Measurements from ENCODE around the gene KLHL35.
A peak's percentile ranks its signal among the peaks of the same experiment; 100 is the strongest.

Gene KLHL35

DNA sequence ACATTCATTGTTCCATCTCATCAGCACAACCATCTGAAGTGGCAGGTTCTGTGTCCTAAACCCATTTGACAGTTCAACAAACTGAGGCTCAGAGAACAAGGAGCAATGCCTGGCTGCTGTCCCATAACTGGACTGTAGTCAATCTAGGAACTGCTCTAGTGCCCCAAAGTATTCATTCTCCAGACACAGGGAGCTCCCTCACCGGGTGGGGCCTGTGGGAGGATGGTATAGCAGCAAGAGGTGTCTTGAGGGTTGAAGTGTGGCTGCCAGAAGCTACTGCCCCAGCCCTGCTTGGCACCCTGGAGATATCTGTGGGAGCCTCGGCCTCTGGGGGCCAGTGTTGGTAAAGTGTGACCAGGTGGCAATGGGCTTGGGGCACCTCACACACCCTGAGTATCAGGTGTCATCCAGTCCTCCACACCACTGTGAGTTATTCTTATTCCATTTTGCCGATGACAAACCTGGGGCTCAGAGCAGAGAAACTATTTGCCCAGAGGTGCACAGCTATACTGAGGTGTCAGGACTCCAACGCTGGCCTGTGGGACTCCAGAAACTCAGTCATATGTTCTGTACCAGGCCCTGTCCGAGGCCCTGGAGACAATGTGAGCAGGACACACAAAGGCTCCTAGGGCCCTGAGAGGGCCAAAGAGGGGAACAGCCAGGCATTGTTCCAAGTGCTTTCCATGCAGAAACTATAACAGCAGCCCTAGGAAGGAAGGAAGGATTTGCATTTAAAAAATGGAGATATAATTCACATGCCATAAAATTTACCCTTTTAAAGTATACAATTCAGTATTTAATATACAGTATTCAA lies 46.0 kb upstream of the KLHL35 start:
- no peak for DNase-seq (ENCODE audit: low spot score)
- TF ChIP-seq, protein P1, sequence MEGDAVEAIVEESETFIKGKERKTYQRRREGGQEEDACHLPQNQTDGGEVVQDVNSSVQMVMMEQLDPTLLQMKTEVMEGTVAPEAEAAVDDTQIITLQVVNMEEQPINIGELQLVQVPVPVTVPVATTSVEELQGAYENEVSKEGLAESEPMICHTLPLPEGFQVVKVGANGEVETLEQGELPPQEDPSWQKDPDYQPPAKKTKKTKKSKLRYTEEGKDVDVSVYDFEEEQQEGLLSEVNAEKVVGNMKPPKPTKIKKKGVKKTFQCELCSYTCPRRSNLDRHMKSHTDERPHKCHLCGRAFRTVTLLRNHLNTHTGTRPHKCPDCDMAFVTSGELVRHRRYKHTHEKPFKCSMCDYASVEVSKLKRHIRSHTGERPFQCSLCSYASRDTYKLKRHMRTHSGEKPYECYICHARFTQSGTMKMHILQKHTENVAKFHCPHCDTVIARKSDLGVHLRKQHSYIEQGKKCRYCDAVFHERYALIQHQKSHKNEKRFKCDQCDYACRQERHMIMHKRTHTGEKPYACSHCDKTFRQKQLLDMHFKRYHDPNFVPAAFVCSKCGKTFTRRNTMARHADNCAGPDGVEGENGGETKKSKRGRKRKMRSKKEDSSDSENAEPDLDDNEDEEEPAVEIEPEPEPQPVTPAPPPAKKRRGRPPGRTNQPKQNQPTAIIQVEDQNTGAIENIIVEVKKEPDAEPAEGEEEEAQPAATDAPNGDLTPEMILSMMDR (IDR thresholded peaks at IDR 0.05; ENCODE audit: extremely low read depth, insufficient read depth, missing control alignments), result no peak
- in situ Hi-C loops (cut with MboI; ENCODE audit: low pct_unique_long_range_greater_than_20kb, low sequenced_read_pairs, unreplicated experiment), result no loop called here

DNA sequence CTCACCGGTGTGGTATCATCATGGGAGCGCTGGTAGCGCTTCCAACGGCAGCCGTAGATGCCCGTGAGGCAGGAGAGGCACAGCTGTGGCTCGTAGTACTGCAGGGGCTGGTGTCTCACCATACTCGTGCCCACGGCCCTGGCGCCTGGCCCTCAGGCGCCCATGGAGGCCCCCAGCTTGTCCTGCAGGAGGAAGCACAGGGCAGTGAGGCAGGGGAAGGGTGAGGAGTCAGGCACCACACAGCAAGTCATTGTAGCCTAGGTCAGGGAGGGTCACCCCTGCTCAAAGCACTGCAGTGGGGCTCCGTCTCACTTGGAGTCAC lies 44.6 kb upstream of the KLHL35 start:
- in situ Hi-C loops (cut with MboI; ENCODE audit: low pct_unique_long_range_greater_than_20kb, low sequenced_read_pairs, unreplicated experiment), result no loop called here
- DNase-seq (ENCODE audit: low spot score), result no peak
- TF ChIP-seq, protein P1 (IDR thresholded peaks at IDR 0.05; ENCODE audit: extremely low read depth, insufficient read depth, missing control alignments), result no peak

DNA sequence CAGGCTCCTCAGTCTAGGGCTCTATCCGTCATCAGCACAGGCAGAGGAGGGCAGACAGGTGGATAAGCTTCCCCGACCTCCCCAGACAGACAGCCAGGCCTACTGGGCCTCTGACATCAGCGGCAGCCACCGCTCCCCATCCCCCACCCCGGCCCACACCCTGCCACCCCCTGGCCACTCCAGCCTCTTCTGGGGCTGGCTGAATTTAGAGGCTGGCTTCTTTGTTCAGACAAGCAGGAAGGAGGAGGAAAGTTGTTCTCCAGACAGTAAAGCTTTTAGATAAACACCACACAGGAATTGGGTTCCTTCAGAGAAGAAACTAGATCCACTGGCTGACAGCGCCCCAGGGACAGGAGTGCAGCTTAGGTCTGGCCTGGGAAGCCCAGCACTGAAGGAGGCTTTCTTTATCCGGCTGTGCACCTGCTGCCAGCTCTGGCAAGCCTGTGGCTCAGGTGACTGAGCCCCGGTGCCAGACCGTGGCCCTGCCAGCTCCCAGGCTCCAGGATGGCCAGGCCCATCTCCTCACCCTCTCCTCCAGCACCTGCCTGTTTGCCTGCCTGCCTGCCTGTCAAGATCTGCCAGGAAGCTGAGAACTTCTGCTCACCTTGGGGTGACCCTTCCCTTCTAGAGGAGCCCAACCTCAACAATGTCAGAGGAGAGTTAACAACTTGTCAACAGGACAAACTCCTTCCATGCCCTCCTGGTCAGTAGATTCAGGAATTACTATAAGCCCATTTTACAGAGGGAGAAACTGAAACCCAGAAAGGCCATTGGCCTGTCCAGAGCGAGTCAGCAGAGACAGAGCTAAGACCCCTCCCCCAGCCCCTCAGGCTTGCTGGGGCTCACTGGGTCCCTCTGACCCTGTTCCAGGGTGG lies 44.0 kb upstream of the KLHL35 start:
- no peak for DNase-seq (ENCODE audit: low spot score)
- in situ Hi-C loops (cut with MboI; ENCODE audit: low pct_unique_long_range_greater_than_20kb, low sequenced_read_pairs, unreplicated experiment), result no loop called here

DNA sequence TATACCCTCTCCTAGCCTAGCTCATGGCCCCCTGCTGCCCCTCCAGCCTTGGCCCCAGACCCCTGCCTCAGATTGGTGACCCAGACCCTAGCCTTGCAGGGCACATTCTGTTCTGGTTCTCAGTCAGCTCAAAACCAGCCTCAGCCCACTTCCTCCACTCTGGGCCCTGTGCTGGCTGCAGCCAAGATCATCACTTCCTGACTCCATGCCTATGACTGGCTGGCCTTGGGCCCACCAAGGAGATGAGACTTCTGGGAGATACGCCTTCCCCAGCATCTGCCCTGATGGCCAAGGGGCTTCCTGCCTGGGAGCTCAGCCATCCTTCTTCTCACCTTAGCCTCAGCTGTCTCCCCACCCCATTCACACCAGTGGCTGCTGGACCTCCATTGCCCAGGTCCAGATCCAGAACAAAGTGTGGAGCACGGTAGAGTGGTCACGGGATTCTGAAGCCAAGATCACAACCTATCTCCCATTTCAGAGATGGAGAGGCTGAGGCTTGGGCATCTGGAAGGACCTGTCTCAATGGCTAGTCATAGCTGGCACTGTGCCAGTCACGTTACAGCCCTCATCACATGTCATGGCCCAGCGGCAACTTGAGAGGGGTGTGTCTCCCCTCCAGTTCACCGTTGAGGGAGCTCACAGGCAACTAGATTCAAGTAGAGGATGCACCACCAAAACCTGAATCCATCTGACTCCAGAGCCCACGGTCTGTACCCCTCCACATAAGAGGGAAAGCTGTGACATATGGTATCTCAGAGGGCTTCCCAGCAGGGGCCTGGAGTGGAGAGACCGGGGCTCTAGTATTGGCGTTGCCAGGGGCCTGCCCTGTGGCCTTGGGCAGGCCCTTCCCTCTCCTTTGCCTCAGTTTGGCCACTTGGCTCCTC lies 43.0 kb upstream of the KLHL35 start:
- DNase-seq (ENCODE audit: low spot score), result no peak
- TF ChIP-seq, protein P1 (IDR thresholded peaks at IDR 0.05; ENCODE audit: extremely low read depth, insufficient read depth, missing control alignments), result no peak
- in situ Hi-C loops (cut with MboI; ENCODE audit: low pct_unique_long_range_greater_than_20kb, low sequenced_read_pairs, unreplicated experiment), result no loop called here

More for the DNA sequence above, 44.0 kb upstream of the KLHL35 start:
- TF ChIP-seq, protein P1 (IDR thresholded peaks at IDR 0.05; ENCODE audit: extremely low read depth, insufficient read depth, missing control alignments), result no peak

DNA sequence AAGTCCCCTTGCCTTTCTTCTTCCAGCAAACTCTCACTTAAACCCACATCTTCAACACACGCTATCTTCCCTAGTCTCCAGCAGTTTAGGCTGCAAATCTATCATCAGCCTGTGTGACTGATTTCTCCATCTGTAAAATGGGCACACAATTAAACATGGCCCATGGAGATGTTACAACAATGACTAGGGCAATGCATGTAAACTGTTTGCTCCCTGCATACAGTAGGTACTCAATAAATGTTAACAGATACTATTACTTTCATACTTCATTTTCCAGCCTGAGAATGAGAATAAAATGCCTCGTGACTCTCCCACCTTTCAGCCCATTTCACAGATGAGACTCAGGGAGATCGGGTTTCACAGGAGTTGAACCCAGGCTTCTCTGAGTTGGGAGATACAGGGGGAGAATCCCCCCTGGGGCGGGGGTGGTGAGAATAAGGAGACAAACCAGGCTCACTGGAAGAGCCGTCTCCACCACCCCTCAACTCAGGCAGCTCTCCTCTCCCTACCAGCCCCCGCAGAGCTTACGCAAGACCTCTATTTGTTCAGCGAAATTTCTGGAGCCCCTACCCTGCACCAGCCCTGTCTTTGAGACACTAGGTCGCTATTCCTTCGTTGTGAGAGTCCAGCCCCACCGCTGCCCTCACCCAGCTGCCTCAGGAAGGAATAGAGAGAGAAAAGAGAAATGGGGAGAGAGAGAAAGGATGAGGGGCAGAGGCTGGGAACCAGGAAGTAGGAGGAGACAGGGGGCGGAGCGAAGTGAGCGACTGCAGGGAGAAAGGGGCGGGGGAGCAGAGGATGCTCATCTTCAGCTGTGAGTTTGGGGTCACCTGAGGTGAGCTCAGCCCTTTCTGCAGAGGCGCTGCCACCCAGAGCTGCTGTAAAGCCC lies 42.1 kb upstream of the KLHL35 start:
- TF ChIP-seq, protein P1 (IDR thresholded peaks at IDR 0.05; ENCODE audit: extremely low read depth, insufficient read depth, missing control alignments), result no peak
- DNase-seq (ENCODE audit: low spot score), result peak; percentile 58
- in situ Hi-C loops (cut with MboI; ENCODE audit: low pct_unique_long_range_greater_than_20kb, low sequenced_read_pairs, unreplicated experiment), result no loop called here
